IMR-90 (cell line): ENCODE results near the gene ZNF132. TPM values are rescaled to one million over a fixed set of nuclear protein-coding genes. Genes with fewer than 3 reads are reported as not detected.

Experiments
- ATAC-seq: fragments of 200-7000 bp; cut with Tn5 transposase; 2 replicates; pipeline ENCODE4 v1.9.1; 2020; ENCODE audit warnings: low read depth, mild to moderate bottlenecking, moderate library complexity
- Bru-seq: library from RNA; stranded (reverse); fragments of 400-500 nt; gene quantifications from one replicate; lab custom pipeline; 2021; lab: Mats Ljungman, UMichigan
- BruChase-seq, 2 experiments: library from RNA; stranded (reverse); fragments of 400-500 nt; gene quantifications; one replicate each; lab custom pipeline; 2021; lab: Mats Ljungman, UMichigan
- BruUV-seq: library from RNA; stranded (reverse); fragments of 400-500 nt; replicated peaks from 2 replicates; lab custom pipeline; 2021; lab: Mats Ljungman, UMichigan
- CTCF ChIA-PET: fragments of 300-600 bp; formaldehyde crosslinking; extraction: SDS; loops from one replicate; lab custom pipeline; 2021; ENCODE audit warnings: antibody characterized with exemption; lab: Yijun Ruan, JAX
- POLR2A ChIA-PET: fragments of 300-600 bp; sonication (Branson Sonifier 250); formaldehyde crosslinking; loops from one replicate; lab custom pipeline; 2022; ENCODE audit warnings: antibody characterized with exemption; ENCODE audit not compliant: unreplicated experiment; lab: Charles Lee
- DNase-seq: peaks from one replicate; pipeline ENCODE4 v3.0.0; 2013
- H2AFZ ChIP-seq: replicated peaks from 2 replicates; pipeline ENCODE3; 2013; ENCODE audit warnings: low read length, mild to moderate bottlenecking; ENCODE audit not compliant: poor library complexity
- H2AK5ac ChIP-seq: 2 replicates; pipeline ENCODE4 v1.6.1; 2013; ENCODE audit warnings: low read depth, low read length, inconsistent platforms
- H2AK9ac ChIP-seq: replicated peaks from 2 replicates; pipeline ENCODE3; 2013; ENCODE audit warnings: mild to moderate bottlenecking, low read depth, low read length, moderate library complexity; ENCODE audit not compliant: poor library complexity
- H2BK120ac ChIP-seq: 2 replicates; pipeline ENCODE4 v1.6.1; 2013; ENCODE audit warnings: low read depth, low read length, inconsistent platforms
- H2BK15ac ChIP-seq: 3 replicates; pipeline ENCODE4 v1.6.1; 2013; ENCODE audit warnings: low read depth, low read length, inconsistent platforms
- H2BK20ac ChIP-seq: 2 replicates; pipeline ENCODE4 v1.6.1; 2013; ENCODE audit warnings: low read depth, mild to moderate bottlenecking, inconsistent platforms, low read length, moderate library complexity
- H2BK5ac ChIP-seq: 2 replicates; pipeline ENCODE4 v1.6.1; 2013; ENCODE audit warnings: mild to moderate bottlenecking, low read depth, low read length, inconsistent platforms; ENCODE audit not compliant: poor library complexity, severe bottlenecking
- H3K14ac ChIP-seq: replicated peaks from 2 replicates; pipeline ENCODE4 v1.6.1; 2013; ENCODE audit warnings: low read depth, low read length, inconsistent platforms
- H3K18ac ChIP-seq: 2 replicates; pipeline ENCODE4 v1.6.1; 2013; ENCODE audit warnings: low read depth, low read length, control low read depth
- H3K23ac ChIP-seq: 2 replicates; pipeline ENCODE4 v1.6.1; 2013; ENCODE audit warnings: low read depth, low read length, inconsistent platforms
- H3K27ac ChIP-seq: 2 replicates; pipeline ENCODE4 v1.5.1; 2013; ENCODE audit warnings: mild to moderate bottlenecking, control low read depth, low read length; ENCODE audit not compliant: insufficient read depth
- H3K27me3 ChIP-seq: 2 replicates; pipeline ENCODE4 v1.6.1; 2013; ENCODE audit warnings: low read length; ENCODE audit not compliant: control insufficient read depth, insufficient read depth
- H3K36me3 ChIP-seq: 2 replicates; pipeline ENCODE4 v1.6.1; 2013; ENCODE audit warnings: low read length, mixed read lengths; ENCODE audit not compliant: control insufficient read depth, insufficient read depth
- H3K4ac ChIP-seq: 2 replicates; pipeline ENCODE4 v1.6.1; 2013; ENCODE audit warnings: low read depth, low read length, inconsistent platforms
- H3K4me1 ChIP-seq: 2 replicates; pipeline ENCODE4 v1.6.1; 2013; ENCODE audit warnings: low read length, mixed read lengths; ENCODE audit not compliant: control insufficient read depth, insufficient read depth
- H3K4me2 ChIP-seq: 2 replicates; pipeline ENCODE4 v1.6.1; 2013; ENCODE audit warnings: low read depth, mild to moderate bottlenecking, control low read depth, low read length, moderate library complexity
- H3K4me3 ChIP-seq: 2 replicates; pipeline ENCODE4 v1.5.1; 2013; ENCODE audit warnings: low read depth, mild to moderate bottlenecking, control low read depth, low read length, moderate library complexity; ENCODE audit not compliant: insufficient read depth
- H3K56ac ChIP-seq: 2 replicates; pipeline ENCODE4 v1.6.1; 2013; ENCODE audit warnings: low read length, inconsistent platforms; ENCODE audit not compliant: insufficient read depth; ENCODE audit errors: extremely low read depth
- H3K79me1 ChIP-seq, 2 experiments: 2 replicates each; pipeline ENCODE4 v1.6.1; 2013; ENCODE audit warnings: low read length in 2 of 2, inconsistent platforms in 1 of 2, low read depth in 1 of 2
- H3K9ac ChIP-seq: 2 replicates; pipeline ENCODE4 v1.6.1; 2013; ENCODE audit warnings: low read depth, low read length, control low read depth
- H3K9me1 ChIP-seq: 2 replicates; pipeline ENCODE4 v1.6.1; 2013; ENCODE audit warnings: low read length, inconsistent platforms; ENCODE audit not compliant: insufficient read depth
- H3K9me3 ChIP-seq: 2 replicates; pipeline ENCODE4 v1.6.1; 2013; ENCODE audit warnings: low read length; ENCODE audit not compliant: control insufficient read depth, insufficient read depth
- H4K20me1 ChIP-seq: 2 replicates; pipeline ENCODE4 v1.6.1; 2013; ENCODE audit warnings: low read length, inconsistent platforms; ENCODE audit not compliant: insufficient read depth
- H4K5ac ChIP-seq: 2 replicates; pipeline ENCODE4 v1.6.1; 2013; ENCODE audit warnings: mild to moderate bottlenecking, low read depth, low read length, control low read depth
- H4K8ac ChIP-seq, 2 experiments: 2 replicates each; pipeline ENCODE4 v1.6.1; 2013; ENCODE audit warnings: low read depth in 2 of 2, low read length in 2 of 2, control low read depth in 1 of 2, inconsistent platforms in 1 of 2
- H4K91ac ChIP-seq: 2 replicates; pipeline ENCODE4 v1.6.1; 2013; ENCODE audit warnings: low read depth, low read length, inconsistent platforms; ENCODE audit not compliant: insufficient read depth
- BHLHE40 ChIP-seq: fragments of 150-350 bp; IDR thresholded peaks from 2 replicates; pipeline ENCODE4 v1.6.1; 2016; ENCODE audit warnings: mild to moderate bottlenecking, low read depth, low read length
- CEBPB ChIP-seq: IDR thresholded peaks from 2 replicates; pipeline ENCODE4 v1.6.1; 2012; ENCODE audit warnings: low read depth, low read length, improper control_type of control experiment
- CHD1 ChIP-seq: IDR thresholded peaks from 2 replicates; pipeline ENCODE4 v1.6.1; 2012; ENCODE audit warnings: low read depth, low read length, improper control_type of control experiment
- ELK1 ChIP-seq: fragments of 150-350 bp; IDR thresholded peaks from 2 replicates; pipeline ENCODE4 v1.6.1; 2016; ENCODE audit warnings: low read depth, mild to moderate bottlenecking, low read length, moderate library complexity, borderline replicate concordance
- FOS ChIP-seq: fragments of 150-350 bp; IDR thresholded peaks from 2 replicates; pipeline ENCODE4 v1.6.1; 2016; ENCODE audit warnings: low read depth, low read length
- MAZ ChIP-seq: IDR thresholded peaks from 2 replicates; pipeline ENCODE4 v1.6.1; 2012; ENCODE audit warnings: low read depth, mild to moderate bottlenecking, low read length, improper control_type of control experiment, moderate library complexity, borderline replicate concordance
- MXI1 ChIP-seq: IDR thresholded peaks from 2 replicates; pipeline ENCODE4 v1.6.1; 2012; ENCODE audit warnings: low read depth, mild to moderate bottlenecking, low read length, moderate library complexity, borderline replicate concordance
- NFE2L2 ChIP-seq: fragments of 150-350 bp; IDR thresholded peaks from 2 replicates; pipeline ENCODE4 v1.6.1; 2016; ENCODE audit warnings: low read depth, mild to moderate bottlenecking, low read length
- POLR2A ChIP-seq: IDR thresholded peaks from 2 replicates; pipeline ENCODE4 v1.6.1; 2012; ENCODE audit warnings: mild to moderate bottlenecking, low read depth, low read length
- RAD21 ChIP-seq: IDR thresholded peaks from 2 replicates; pipeline ENCODE4 v1.6.1; 2012; ENCODE audit warnings: low read length, improper control_type of control experiment
- SMC3 ChIP-seq: fragments of 150-350 bp; IDR thresholded peaks from 2 replicates; pipeline ENCODE4 v1.6.1; 2016; ENCODE audit warnings: low read depth, mild to moderate bottlenecking, antibody characterized with exemption, low read length, moderate library complexity
- WGBS, 2 experiments: methylation state at CpG; one replicate each; pipeline versions ENCODE4 v1.1.5 to v1.1.7; 2013; ENCODE audit warnings: missing lambda C conversion rate in 2 of 2; ENCODE audit not compliant: insufficient read length in 1 of 2; ENCODE audit errors: extremely low coverage in 2 of 2; 5-methylcytosine and 5-hydroxymethylcytosine counted together
- dilution Hi-C: fragments of 300-500 bp; cut with HindIII; formaldehyde crosslinking; loops from one replicate; pipeline ENCODE4 v1.14.3; 2018; ENCODE audit warnings: low sequenced_read_pairs; ENCODE audit not compliant: unreplicated experiment
- in situ Hi-C: fragments of 300-500 bp; cut with MboI; formaldehyde crosslinking; loops from 3 replicates; pipeline ENCODE4 v1.14.3; 2019; ENCODE audit warnings: low sequenced_read_pairs, inconsistent platforms, mixed read lengths
- intact Hi-C: fragments of 100-400 bp; cut with micrococcal nuclease; formaldehyde crosslinking; loops from 2 replicates; pipeline ENCODE4 v1.10.0; 2022
- long read RNA-seq: library from polyadenylated mRNA; unstranded; transcript quantifications from one replicate; pipeline ENCODE4 v2.0.0, GENCODE V29; 2021; ENCODE audit not compliant: unreplicated experiment
- polyA plus RNA-seq, 3 experiments: library from polyadenylated mRNA; depleted of rRNA; stranded (reverse); fragments of >200 nt; gene quantifications; 2 replicates each; pipeline ENCODE4 v1.2.3, GENCODE V29; 2012; ENCODE audit warnings: low replicate concordance in 1 of 3
- total RNA-seq: library from RNA; depleted of rRNA; stranded (reverse); fragments of >200 nt; gene quantifications from 2 replicates; pipeline ENCODE4 v1.2.3, GENCODE V29; 2012; rRNA removed
- TF ChIP-seq, protein P1 (sequence below): conservative IDR thresholded peaks from 2 replicates; pipeline ENCODE4 v1.5.1; 2012; ENCODE audit warnings: mild to moderate bottlenecking, low read depth, low read length, improper control_type of control experiment

Gene ZNF132
- total RNA-seq (8.9 and 13.6 TPM in 2 replicates), polyA plus RNA-seq (2012; rRNA removed) (1.4 and 2.4 TPM in 2 replicates), Bru-seq, nascent RNA (percentile 61 among the genes with signal in this experiment), BruChase-seq, experiment 1, labeled RNA remaining after a 6-hour chase (percentile 72 among the genes with signal in this experiment), BruChase-seq, experiment 2, labeled RNA remaining after a 2-hour chase (percentile 66 among the genes with signal in this experiment)
- polyA plus RNA-seq (2012; cell fraction: cytosol; rRNA removed), result 0.71 and 0.75 TPM in 2 replicates
- polyA plus RNA-seq (2012; cell fraction: nucleus; rRNA removed; ENCODE audit: low replicate concordance), result 1.0 and 2.1 TPM in 2 replicates
- long read RNA-seq, transcript ZNF132-201 (3 exons, 3,031 nt), result major isoform, 5 of 5 reads
- long read RNA-seq, partial matches to known transcripts, result 0 of 5 reads
- long read RNA-seq, other reads (novel, unspliced or antisense), result 0 of 5 reads

DNA sequence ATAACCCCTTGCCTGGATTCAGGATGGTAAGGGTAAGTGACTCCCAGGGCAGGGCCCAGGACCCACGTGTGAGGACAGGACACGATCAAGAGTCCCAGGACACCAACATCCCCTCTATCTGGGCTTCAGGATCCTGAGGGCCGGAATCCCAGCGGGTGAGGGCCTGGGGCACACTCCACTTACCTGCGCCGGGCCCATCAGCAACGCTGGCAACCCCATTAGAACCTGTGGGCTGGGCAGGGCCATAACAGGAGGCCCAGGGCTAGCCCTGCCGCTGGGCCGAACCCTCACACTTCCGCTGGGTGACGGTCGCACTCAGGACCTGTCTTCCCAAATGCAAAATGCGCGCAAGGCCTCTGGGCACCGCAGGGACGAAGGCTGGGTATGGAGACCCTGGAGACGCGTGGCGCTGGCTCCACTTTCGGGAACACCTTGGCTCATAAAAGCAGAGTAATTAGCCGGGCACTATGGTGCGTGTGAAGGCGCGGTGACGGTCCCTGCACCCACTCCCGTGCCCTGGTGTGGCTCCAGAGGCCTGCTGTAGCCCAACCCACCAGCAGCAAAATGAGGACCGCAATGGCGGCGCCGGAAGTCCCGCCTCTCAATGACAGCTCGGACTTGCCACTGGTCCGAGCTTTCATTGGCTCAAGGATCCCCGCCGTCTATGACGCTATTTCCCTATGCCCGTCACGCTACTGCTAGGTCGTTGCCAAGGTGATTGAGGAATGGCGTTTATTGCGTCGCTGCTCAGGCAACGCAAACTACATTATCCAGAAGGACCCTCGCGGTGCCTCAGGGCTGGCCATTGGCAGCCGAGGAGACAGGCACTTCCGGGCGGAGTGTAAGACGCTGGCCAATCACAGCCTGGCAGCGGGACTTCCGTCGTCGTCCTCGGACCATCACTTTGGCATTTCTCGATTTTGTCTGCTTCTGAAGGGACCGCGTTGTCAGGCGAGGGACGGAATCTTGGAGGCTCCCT lies at the start of gene ZNF132:
Gene ZNF132 (minus strand): TSS at position 578 of the 979 bp plus-strand sequence. CDS start 332 bp downstream, at position 246.
- Histone ChIP-seq H2AK5ac (peak within 1 kb of the TSS; percentile 74), H3K4me2 (peak within 1 kb of the TSS; percentile 73), H3K27ac (peak within 1 kb of the TSS; percentile 61), H3K14ac (peak within 1 kb of the TSS; percentile 84), H2BK120ac (no peak within 1 kb of the TSS), H4K20me1 (no peaks in the 10 kb centered on the region), H2BK5ac (peak within 1 kb of the TSS; percentile 45), H2AFZ (peak within 1 kb of the TSS; percentile 95), H2BK20ac (no peak within 1 kb of the TSS), H4K8ac (peak within 1 kb of the TSS; percentile 47 to 95), H4K91ac (peak within 1 kb of the TSS; percentile 72), H2AK9ac (peak within 1 kb of the TSS; percentile 96), H3K79me1 (peaks cover 17 to 36% of the 10 kb centered on the region in 2 experiments), H3K36me3 (peaks cover 17% of the 10 kb centered on the region), H3K9ac (peak within 1 kb of the TSS; percentile 57), H3K4ac (peak within 1 kb of the TSS; percentile 85), H3K18ac (peak within 1 kb of the TSS; percentile 7; the same call in 1 of the 2 replicates), H3K23ac (peak within 1 kb of the TSS; percentile 55; the same call in 1 of the 2 replicates), H3K9me1 (no peaks in the 10 kb centered on the region), H3K27me3 (no peaks in the 10 kb centered on the region), H3K9me3 (peaks cover 30% of the 10 kb centered on the region), H2BK15ac (no peak within 1 kb of the TSS), H3K56ac (no peak within 1 kb of the TSS), H3K4me1 (peaks cover 3% of the 10 kb centered on the region; the same call in 1 of the 2 replicates), H3K4me3 (peak within 1 kb of the TSS; percentile 65), H4K5ac (peak within 1 kb of the TSS; percentile 84)
- ChIA-PET POLR2A (no interaction called here), CTCF (no interaction called here)
- intact Hi-C loops, result loop anchor here (2.0 kb wide), 1 partner anchor 31 kb away; the partner anchor contains the start of gene ZNF584
- peak; percentile 98 for ATAC-seq
- DNase-seq, result peak; percentile 100
- 3% methylated on average over 35 of the region's 59 CpGs; no CpG with 5 or more reads in 1 of the 2 experiments for WGBS, 2 experiments
- in situ Hi-C loops, result no loop called here
- dilution Hi-C loops, result no loop called here
- BruUV-seq, result no TSS peak
- peak; percentile 58 for TF ChIP-seq MXI1
- no peak for TF ChIP-seq NFE2L2
- TF ChIP-seq ELK1, result no peak
- TF ChIP-seq, protein P1, sequence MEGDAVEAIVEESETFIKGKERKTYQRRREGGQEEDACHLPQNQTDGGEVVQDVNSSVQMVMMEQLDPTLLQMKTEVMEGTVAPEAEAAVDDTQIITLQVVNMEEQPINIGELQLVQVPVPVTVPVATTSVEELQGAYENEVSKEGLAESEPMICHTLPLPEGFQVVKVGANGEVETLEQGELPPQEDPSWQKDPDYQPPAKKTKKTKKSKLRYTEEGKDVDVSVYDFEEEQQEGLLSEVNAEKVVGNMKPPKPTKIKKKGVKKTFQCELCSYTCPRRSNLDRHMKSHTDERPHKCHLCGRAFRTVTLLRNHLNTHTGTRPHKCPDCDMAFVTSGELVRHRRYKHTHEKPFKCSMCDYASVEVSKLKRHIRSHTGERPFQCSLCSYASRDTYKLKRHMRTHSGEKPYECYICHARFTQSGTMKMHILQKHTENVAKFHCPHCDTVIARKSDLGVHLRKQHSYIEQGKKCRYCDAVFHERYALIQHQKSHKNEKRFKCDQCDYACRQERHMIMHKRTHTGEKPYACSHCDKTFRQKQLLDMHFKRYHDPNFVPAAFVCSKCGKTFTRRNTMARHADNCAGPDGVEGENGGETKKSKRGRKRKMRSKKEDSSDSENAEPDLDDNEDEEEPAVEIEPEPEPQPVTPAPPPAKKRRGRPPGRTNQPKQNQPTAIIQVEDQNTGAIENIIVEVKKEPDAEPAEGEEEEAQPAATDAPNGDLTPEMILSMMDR, result no peak
- no peak for TF ChIP-seq SMC3
- no peak for TF ChIP-seq FOS
- TF ChIP-seq CHD1, result no peak
- TF ChIP-seq POLR2A, result peak; percentile 87
- no peak; the same call in 1 of the 2 replicates for TF ChIP-seq MAZ
- no peak for TF ChIP-seq RAD21
- TF ChIP-seq CEBPB, result peak; percentile 86
- peak; percentile 62 for TF ChIP-seq BHLHE40
